GM19193 (cell line): ENCODE results near the gene HPCAL1.

ENCODE experiments used
- POLR2A ChIP-seq: IDR thresholded peaks from 4 replicates; pipeline ENCODE4 v1.6.1; 2011; ENCODE audit not compliant: insufficient read depth, insufficient read length; ENCODE audit errors: extremely low read depth

HPCAL1 gene

DNA sequence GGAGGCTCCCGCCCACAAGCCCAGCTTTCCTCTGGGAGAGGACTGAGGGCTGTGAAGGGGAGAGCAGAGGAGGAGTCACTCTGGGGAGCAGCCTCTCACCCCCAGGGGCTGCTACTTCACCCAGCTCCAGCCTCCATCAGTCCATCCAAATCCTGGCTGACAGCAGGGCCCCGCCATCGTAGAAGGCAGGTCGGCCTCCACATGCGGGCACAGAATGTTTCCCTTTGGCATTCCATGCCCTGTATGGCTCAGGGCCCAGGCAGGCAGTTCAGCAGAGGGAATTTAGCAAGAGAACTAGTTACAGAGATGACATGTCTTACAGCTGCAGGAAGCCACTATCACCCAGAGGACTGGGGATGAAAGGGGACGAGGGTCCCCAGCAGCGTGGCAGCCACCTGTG lies 151.8 kb downstream of the HPCAL1 start:
- no peak for TF ChIP-seq POLR2A

DNA sequence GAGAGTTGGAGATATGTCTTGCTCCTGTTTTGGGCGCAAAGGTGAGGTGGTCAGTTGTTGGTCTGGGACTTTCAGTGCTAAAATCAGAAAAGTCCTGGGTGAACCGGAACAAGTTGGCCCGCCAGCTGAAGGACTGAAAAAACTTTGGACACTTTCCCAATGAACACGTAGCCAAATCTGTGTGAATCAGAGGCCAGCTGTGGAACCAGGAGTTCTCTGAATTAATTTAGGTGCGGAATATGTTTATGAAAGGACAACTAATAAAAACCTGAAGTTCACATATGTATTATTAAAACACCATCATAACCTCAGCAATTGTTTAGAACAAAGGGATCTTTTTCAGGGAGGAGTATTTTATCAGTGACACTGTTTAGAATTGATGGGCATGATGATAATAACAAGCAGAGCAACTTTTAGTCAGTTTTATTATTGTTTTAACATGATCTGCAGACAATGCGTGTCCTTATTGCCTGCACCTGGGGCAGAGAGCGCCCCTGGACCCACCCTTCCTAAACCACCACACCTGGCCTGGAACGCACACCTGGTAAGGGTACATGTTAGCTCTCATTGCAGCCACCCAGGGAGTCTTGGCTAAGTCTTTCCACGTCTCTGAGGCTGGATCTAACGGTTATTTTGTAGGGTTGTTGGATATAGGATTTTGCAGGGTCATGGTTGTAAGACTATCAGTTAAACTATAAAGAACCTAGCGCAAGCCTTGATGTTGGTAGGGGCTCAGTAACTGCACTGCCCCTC lies 155.3 kb downstream of the HPCAL1 start:
- no peak for TF ChIP-seq POLR2A

DNA sequence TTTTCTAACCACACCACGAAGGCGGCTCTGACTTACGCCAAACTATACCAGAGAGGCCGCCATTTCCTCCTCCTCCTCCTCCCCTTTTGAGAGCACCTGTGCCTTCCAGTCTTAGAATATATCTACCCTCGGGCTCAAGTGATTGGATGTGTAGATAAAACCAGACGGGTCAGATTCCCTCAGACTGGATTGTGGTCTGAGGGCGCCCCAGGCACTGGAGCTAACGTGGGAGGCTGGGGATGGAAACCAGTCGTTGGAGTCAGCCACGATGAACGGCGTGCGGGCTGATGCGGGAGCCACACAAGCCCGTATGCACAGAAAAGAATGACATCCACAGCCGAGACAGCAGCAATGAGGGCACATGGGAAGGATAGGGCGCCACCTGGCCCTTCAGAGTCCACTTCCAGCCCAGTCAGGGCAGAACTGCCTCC lies 157.7 kb downstream of the HPCAL1 start:
- TF ChIP-seq POLR2A, result no peak

DNA sequence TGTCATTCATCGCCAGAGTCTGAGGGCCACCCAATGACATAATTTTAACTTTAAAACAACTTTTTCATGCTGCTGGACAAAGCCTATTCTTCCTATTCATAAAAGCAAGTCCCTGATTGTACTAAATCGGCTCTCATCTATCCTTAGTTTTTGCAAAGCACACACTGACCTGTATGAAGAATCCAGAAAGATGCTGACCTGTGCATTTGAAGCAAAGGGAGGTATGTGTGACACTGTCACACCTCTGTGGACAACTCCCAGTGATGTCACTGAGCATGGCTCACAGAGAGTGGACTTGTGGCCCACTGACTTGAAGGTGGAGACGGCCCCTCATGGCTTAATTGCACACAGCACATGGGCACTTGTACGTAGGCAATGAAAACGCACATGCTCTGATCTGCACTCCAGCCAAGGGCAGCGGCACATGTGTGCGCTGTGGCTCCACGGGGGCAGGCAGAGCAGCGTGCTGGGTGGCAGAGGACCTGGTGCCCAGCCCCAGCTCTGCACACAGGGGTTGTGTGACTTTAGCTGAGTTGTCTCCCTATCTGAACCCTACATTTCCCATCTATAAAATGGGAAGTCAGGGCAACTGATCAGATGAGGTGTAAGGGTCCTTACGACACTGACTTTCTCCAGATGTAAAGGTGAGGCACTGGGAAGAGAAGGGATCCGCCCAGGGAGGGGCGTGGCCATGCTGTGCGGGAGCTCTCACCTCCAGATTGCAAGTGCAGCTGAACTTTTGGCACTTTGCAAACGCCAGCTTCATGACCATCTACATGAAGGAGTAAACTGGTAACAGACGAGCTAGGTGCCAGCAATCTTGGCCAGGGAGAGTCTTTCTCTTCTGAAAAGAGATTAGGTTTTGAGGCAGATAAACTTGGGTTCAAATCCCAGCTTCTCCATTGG lies 159.7 kb downstream of the HPCAL1 start:
- TF ChIP-seq POLR2A, result no peak

DNA sequence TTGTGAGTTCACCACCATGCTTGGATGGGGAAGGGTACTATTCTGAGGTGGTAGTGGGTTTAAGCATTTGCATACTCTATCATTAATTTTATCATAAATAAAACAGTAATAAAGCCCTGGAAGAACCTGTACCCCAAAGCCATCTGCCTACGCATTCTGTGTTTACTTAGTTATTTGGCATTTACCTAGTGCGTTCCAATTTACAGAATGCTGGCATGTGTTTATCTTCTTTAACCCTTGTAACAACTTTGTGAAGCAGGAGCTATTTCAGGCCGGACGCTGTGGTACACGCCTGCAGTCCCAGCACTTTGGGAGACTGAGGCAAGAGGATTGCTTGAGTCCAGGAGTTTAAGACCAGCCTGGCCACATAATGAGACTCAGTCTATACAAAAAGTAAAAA lies 163.2 kb downstream of the HPCAL1 start:
- TF ChIP-seq POLR2A, result no peak

DNA sequence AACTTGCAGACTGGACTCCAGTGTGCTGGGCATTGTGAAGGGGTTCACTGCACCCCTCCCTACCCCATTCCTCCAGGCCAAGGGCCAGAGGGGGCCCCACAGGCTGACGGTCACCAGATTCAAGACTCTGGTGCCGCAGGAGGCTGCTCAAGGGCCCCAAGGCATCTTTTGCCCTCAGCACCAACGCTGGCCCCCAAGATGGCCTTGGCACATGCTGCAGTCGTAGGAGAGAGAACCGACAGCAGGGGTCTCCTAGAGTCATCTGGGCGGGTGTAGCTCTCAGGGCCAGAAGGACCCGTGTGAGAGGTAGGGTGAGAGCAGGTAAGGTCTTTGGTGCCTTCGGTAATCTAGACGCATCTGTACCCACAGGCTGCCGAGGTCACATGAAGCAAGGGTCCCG lies 164.1 kb downstream of the HPCAL1 start:
- no peak for TF ChIP-seq POLR2A

DNA sequence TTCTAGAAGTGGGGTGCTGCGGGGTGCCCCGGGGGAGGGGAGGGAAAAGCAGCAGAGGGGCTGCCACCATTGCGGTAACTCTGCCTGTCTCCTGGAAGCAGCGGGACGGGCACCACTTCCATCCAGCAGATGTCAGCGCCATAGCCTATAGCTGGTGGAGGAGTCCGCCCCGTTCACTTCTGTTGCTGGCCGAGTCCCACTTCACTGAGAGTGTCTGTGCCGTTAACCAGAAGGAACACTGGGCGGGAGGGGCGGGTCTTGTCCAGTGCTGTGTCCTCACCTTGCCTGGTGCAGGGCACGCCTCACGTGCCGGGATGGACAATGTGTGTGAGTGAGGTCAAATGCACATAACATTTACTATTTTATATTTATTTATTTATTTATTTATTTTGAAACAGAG lies 164.7 kb downstream of the HPCAL1 start:
- no peak for TF ChIP-seq POLR2A

DNA sequence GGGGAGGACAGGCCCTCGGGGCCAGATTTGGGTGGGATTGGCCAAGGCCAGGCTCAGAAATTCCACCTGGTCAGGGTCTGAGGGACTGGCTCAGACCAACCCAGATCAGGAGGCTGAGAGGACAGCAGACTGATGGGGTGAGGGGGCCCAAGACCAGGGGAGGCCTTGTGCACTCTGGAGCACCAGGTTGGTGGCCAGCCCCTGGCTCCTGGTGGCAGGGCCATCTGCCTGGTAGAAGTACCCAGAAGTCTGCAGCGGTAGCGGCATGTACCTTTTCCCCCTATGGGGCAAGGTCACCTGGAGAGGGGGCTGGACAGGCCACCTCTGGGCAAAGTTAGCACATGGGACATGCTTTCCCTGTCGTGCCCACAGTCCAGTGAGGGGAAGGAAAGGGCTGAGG lies 166.6 kb downstream of the HPCAL1 start:
- no peak for TF ChIP-seq POLR2A

DNA sequence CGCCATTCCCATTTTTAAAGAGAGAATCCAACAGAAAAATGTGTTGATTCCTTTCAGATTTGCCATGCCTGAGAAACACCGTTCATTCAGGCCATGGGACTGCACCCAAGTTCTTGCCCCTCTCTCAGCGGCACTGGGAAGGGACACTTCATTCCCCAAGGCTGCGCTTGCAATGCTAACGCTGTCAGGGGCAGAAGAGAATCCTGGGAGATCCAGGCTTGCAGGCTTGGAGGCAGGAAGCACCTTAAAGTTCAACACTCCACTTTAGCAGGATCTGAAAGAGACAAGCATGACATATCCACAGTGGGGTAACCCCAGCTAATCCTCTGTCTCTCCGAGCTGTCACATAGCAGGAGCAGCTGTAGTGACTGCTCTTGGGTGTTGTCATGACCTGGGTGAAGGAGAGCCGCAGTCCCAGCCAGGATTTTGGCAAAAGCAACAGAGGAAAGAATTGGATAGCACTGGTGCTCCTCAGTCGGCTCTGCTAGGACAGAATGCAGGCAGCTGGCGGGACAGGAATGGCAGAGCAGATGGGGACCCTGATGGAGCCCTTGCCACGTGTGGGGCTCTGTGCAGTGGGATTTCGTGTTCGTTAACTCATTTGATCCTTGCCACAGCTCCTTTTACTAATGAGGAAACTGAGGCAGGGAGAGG lies 167.4 kb downstream of the HPCAL1 start:
- no peak for TF ChIP-seq POLR2A

DNA sequence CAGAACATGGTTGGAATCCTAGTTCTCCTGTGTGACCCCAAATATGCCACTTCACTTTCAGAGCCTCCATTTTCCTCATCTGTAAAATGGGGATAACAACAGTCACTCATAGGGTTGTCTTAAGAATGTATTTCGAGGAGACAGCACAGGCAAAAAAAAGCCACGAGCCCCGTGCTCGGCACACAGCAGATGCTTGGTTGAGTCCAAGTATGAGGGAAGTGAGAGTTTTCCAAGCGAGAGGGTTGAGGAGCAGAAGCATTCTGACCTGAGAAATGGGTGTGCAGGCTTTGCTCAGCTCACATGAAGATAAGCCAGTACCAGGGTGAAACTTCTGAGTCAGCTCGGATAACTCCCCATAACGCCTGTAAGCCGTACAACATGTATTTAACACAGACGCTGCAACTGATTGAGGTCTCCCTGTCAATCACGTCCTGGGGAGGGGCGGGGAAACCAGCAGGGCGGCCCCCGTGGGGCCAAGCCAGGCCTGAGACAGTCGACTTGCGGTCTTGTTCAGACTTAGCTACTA lies 168.4 kb downstream of the HPCAL1 start:
- no peak for TF ChIP-seq POLR2A

DNA sequence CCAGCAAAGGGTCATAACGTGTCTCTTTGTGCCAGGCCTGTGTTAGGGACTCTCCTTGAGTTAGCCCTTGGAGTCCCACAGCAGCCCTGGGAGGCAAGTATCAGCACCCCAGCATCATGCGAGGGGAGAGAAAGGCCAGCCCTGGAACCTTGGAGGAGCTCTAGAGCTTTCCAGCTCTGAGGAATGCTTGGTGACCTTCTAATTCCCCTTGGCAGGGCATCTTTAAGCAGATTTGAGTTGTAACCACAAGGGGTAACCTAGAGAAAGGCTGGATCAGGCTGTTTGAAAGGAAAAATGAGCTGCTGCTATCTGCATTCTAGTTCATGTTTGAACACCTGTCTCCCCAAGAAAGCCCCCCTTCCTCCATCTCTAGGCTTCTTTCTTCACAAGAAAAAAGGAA lies 169.3 kb downstream of the HPCAL1 start:
- TF ChIP-seq POLR2A, result no peak

DNA sequence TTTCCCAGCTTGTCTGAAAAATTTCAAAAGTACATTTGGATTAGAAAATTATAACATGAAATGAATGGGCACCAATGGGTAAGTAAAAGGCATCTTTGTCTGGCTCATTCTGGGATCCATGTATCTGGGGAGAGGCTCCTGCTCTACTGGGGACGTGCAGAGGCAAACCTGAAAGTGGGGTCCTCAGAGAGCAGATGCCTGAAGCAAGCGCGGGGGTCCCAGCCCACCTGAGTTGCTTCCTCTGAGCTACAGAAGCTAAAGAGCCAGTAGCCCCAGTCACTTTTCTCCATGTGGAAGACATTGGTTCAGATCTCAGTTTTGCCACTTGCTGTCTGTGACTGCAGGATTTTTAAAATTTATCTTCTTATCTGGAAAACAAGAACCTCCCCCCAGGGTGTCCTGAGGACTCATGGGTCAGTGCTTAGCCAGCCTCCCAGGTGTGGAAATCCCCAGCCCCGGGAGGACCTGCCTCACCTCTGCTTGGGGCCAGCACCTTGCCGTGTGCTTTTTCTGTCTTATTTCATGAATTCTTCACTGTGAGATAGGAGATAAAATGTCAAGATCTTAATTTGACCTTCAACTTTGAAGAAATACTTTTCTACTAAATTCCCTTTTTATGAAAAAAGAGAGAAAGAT lies 170.5 kb downstream of the HPCAL1 start:
- TF ChIP-seq POLR2A, result no peak

DNA sequence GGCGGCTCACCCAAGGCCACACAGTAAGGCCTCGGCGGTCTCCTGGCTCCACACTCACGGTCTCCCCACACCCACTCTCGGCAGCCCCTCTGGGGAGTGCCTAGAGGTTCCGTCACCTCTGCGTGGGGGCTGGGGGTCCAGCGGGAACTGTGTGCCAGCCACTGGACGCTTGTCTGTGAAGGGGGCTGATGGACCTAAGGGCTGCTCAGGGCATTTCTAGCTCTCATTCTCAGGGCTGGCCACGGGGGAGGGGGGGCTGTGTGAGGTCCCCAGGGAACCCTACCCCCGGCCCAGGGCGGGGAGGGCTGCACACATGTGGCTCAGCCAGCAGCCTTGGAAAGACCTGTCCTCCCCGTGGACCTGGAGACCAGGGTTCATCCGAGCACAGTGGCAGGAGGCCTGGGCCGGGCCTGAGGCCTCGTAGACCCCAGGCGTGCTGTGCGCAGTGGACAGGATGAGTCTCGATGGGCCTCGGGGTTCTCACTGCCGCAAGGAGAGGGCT lies 172.6 kb downstream of the HPCAL1 start:
- no peak for TF ChIP-seq POLR2A

DNA sequence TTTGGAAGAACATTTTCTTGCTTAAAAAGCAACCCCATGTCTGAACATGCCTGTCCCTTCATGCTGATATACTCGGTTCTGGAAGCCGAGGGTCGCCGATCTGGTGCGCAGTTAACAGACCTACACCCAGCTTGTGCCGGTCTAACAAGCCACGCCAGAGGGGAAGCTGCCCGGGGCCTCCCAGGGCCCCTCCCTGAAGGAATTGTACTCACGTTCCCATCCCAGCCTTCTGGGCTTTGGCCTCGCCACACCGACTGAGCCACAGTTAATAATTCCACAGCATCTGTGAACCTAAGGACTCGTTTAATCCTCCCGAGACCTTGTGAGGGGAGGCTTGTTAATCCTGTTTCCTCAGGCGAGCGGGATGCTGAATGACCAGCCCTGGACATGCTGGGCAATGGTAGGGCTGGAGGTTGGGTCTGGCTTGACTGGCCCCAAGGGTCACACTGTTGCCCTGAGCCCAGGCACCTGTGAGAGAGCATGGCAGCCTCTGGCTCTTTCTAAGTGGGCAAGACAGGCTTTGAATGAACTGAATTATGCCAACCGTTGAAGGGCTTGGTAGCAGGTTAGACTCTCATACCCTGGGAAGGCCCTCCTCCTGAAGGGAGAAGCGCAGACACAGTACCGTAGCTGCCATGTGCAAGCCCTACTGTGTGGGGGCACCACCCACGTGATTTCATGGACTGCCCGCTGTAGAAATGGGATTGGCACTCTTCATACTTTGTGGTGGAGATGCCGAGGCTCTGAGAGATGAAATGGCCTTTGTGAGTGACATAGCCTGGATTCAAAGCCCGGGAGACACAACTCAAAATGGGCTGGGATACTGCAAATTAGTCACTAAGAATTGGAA lies 173.3 kb downstream of the HPCAL1 start:
- no peak for TF ChIP-seq POLR2A
